Stimulated activated CD4-positive, alpha-beta T cell treated with anti-CD3 and anti-CD28 coated beads, TNF-alpha, amount 100 ng/mL, for 24 hours (primary cell): ENCODE results near the gene PHPT1.

ENCODE experiments used
- DNase-seq, 3 experiments: peaks; one replicate each; pipeline ENCODE4 v3.0.0-alpha.2; 2020; ENCODE audit warnings: low read depth in 3 of 3

Gene PHPT1

DNA sequence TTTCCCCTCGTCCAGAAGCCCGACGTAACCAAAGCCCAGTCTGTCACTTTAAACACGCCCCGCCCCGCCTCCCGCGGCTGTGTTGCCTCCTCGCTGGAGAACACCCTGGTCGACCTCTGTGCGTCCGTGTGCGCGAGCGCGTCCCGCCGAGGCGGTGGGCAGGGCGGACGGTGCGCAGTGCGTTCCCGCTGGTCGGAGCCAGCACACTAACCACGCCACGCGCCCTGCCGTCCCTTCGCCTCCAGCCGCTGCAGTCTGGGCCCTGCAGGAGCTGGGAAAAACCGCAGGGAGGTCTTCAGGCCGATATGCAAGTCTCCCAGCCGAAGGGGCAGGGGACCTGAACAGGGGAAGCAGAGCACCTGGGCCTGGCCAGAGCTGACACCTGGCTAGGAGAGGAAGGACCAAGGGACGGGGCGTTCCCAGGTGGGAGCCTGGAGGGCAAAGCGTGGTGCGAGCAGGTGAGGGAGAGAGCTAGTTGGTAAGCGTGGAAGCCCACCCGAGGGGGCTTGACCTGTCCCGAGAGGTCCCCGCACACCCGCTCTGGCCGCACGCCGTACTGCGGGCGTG is 1.3 kb upstream of the PHPT1 start:
- peak; percentile 42 to 87 (median 49) for DNase-seq

DNA sequence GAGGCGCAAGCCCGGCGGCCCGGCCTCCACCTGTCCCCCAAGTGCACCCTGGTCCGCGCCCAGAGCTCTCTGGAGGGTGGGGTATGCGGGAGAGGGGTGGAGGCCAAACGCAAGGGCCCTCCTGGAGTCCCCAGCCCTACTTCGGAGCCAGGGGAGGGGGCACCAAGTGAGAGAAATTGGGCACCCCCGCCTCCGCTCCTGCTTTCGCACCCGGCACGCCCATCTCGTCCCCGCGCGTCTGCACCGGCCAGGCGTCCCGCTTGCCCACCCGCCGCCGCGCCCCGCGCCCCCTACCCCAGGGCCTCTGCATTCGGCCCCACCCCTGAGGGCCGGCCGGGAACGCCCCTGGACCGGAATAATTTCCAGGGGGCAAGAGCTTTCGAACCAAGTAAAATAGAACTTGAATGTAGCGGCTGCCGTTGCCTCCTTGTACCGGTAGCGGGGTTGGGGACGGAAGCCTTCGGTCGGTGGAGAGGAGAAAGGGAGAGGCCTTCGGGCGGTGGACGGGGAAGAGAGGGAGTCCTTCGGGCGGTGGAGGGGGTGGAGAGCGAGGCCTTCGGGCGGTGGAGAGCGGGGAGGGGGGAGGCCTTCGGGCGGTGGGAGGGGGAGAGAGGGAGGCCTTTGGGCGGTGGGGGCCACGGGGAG is 694 bp upstream of the PHPT1 start:
- DNase-seq, result peak in 1 of 3 experiments; percentile 26

DNA sequence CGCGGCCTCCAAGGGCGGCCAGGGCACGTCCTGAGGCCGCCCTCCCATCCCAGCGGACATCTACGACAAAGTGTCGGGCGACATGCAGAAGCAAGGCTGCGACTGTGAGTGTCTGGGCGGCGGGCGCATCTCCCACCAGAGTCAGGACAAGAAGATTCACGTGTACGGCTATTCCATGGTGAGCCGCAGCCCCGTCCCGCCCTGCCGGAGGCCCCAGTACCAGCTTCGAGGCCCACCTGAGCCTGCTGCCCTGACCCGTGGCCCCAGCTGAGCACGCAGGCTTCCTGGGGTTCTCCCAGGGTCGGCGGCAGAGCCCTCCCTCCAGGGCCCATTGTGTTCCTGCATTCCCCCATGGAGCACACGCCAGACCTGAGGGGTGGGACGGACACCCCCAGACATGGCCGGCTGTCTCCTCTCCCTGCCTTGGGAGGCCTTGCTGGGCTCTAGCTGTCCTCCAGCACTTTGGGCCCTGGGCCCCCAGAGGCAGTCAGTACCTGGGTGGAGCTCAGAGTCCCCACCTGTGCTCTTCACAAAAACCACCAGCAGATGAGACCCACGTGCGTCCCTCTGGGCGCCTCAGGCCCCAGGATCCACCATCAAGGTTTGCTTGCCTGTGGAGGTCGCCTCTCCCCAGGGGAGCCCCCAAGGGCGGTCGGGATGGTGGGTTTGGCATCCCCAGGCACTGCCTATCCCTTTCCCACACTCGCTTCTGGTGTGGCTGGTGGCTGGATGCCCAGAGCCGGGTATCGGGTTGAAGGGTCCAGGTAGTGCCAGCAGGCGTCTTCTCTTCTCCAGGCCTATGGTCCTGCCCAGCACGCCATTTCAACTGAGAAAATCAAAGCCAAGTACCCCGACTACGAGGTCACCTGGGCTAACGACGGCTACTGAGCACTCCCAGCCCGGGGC is 1.0 kb downstream of the PHPT1 start:
- DNase-seq, result no peak

DNA sequence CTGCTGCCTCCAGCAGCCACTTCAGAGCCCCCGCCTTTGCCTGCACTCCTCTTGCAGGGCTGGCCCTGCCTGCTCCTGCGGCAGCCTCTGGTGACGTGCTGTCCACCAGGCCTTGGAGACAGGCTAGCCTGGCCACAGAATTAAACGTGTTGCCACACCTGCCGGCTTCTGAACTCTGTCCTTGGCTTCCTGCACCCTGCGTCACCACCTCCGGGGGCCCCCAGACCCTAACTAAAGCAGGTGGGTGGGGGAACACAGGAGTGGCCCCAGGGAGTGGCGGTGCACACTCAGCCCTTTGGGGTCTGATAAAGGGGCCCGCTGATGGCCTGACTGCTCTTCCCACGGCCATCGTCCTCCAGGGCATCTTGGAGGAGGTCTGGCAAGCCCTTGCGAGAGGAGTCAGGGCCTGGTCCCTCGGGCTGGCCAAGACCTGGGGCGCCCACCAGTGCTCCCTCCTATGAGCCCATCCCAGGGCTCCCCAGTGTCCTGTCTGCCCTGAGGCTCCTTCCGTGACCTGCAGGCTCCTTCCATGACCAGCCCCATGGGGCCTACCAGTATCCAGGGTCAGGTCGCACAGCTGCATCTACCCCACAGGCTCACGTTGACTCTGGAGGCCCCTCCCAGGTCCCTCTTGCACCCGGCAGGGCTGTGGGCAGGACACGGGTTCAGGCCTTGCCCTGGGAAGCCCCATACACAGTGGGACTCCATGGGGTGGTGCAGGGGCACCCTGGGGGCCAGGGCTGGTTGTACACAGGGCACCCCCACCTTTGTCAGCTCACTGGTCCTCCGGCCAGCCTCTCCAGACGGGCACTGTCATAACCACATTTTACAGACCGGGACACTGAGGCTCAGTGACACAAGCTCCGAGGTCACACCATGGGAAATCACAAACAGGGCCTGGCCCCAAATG is 1.9 kb downstream of the PHPT1 start:
- DNase-seq, result no peak

DNA sequence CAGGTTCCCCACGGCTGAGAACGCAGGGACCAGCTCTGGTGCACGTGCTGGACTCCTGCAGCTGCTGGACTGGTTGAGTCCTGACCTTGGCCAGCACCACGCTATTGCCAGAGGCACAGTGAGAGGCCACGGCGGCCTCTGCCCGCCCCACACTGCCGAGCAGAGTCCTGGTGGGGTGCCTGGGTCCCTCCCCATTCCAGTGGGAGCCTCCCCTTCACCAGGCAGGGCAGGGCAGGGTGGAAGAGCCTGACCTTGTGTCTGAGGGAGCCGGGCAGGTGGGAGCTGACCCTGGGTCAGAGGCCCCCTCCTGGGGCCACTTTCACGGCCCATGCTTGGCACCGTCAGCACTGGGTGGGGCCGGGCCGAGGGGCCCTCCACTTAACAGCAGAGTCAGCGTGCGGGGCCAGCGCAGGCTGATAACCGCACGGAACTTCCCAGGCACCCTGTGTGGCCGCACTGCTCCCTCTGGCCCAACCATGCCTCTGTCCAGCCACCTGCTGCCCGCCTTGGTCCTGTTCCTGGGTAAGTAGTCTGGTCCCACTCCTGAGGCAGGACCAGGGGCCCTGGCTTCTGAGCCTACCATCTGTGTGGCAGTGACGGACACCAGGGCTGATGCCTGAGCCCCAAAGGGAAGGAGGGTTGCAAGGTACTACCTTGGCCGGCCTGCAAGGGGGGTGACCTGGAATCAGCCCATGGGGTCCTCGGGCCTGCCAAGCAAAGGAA is 2.9 kb downstream of the PHPT1 start, which contains the start of gene MAMDC4:
Gene MAMDC4 (plus strand): TSS at position 406 of the 723 bp plus-strand sequence. CDS start 71 bp downstream, at position 477.
- DNase-seq, result no peak

DNA sequence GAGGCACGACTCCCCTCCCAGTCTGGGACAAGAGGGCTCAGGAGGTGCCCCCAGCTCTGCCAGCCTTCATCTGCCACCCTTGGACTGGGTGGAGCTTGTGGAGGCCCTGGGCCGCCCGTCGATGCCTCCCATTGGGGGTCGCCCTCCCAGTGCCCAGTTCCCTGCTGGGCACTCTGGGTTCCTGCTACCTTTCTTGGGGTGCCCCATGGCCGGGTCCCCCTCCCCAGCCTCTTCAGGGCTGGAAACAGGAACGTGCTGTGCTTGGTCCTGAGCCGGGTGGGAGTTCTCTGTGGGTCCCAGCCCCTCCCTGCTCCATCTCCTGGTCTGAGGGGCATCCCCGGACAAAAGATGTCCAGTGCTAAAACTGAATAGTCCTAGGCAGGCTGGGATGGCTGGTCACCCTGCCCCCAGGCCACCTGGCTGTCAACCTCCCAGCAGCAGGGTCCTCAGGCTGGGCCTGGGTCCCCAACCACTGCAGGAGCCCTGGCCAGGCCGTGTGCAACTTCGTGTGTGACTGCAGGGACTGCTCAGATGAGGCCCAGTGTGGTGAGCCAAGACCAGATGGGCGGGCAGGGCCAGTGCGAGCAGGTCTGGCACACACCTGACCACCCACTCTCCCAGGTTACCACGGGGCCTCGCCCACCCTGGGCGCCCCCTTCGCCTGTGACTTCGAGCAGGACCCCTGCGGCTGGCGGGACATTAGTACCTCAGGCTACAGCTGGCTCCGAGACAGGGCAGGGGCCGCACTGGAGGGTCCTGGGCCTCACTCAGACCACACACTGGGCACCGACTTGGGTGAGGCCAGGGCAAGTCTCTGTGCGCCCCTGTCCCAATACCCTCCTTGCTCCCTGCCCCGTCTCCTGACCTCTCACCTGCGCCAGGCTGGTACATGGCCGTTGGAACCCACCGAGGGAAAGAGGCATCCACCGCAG is 3.7 kb downstream of the PHPT1 start:
- no peak for DNase-seq

DNA sequence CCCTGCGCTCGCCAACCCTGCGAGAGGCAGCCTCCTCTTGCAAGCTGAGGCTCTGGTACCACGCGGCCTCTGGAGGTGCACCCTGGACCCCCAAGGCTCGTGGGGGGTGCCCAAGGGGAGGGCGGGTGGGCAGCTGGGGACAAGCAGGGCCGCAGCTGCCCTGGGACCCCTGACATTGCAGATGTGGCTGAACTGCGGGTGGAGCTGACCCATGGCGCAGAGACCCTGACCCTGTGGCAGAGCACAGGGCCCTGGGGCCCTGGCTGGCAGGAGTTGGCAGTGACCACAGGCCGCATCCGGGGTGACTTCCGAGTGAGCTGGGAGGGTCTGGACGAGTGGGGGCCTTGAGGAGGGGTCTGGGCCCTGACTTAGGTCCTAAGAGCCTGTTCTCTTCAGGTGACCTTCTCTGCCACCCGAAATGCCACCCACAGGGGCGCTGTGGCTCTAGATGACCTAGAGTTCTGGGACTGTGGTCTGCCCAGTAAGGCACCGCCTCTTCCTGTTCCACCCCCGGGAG is 4.4 kb downstream of the PHPT1 start:
- no peak for DNase-seq

DNA sequence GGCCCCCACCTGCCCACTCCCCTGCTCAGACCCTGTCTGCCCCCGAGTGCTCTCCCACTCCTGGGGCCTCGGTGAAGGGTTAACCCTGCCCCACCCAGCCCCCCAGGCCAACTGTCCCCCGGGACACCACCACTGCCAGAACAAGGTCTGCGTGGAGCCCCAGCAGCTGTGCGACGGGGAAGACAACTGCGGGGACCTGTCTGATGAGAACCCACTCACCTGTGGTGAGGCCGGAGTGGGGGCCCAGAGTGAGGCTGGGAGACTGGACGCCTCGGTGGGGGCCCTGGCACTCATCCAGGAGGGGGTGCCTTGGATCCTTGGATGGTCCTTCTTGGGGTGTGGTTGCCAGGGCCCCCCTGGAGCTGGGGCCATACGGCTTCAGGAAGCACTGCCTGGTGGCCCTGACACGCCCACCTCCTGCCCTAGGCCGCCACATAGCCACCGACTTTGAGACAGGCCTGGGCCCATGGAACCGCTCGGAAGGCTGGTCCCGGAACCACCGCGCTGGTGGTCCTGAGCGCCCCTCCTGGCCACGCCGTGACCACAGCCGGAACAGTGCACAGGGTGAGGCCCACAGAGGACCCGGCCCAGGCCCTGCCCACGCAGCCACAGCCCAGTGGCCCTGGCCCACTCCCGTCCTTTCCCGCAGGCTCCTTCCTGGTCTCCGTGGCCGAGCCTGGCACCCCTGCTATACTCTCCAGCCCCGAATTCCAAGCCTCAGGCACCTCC is 5.1 kb downstream of the PHPT1 start:
- DNase-seq, result no peak

DNA sequence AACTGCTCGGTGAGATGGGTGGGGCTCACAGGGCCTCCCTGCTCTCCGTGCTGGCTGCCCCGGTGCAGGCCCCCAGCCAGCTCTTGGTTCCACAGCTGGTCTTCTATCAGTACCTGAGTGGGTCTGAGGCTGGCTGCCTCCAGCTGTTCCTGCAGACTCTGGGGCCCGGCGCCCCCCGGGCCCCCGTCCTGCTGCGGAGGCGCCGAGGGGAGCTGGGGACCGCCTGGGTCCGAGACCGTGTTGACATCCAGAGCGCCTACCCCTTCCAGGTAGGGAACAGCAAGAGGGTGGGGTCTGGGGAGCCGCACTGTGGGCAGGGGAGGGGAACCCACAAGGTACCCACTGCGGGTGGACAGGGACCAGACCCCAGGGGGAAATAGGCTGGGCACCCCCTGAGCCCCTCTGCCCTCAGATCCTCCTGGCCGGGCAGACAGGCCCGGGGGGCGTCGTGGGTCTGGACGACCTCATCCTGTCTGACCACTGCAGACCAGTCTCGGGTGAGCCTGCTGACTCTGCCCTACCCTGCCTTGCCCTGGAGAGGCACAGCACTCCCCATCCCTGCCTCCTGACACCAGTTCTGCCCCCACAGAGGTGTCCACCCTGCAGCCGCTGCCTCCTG is 5.7 kb downstream of the PHPT1 start:
- no peak for DNase-seq

DNA sequence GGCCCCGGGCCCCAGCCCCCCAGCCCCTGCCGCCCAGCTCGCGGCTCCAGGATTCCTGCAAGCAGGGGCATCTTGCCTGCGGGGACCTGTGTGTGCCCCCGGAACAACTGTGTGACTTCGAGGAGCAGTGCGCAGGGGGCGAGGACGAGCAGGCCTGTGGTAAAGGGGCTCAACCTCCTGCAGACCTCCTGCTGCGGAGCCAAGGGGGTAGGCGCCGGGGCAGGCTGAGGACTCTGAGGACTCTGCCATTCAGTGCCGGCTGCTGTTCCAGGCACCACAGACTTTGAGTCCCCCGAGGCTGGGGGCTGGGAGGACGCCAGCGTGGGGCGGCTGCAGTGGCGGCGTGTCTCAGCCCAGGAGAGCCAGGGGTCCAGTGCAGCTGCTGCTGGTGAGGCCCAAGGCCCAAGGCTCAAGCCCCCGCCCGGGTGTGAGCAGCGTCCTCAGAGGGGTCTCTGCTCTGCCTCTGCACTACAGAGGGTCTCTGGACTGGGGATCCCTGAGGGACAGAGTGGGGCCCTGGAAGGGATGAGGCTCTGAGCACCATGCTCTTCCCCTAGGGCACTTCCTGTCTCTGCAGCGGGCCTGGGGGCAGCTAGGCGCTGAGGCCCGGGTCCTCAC is 6.4 kb downstream of the PHPT1 start:
- DNase-seq, result no peak

DNA sequence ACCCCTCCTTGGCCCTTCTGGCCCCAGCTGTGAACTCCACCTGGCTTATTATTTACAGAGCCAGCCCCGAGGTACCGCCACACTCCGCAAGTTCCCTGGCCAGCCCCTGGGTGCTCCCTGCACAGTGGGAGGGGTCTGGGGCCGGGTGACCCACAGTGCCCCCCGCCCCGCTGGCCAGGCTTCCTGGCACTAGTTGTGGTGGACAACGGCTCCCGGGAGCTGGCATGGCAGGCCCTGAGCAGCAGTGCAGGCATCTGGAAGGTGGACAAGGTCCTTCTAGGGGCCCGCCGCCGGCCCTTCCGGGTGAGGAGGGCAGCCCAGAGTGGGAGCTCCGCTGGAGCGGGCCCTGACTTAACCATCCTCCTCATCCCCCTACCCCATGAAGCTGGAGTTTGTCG is 6.9 kb downstream of the PHPT1 start:
- no peak for DNase-seq

DNA sequence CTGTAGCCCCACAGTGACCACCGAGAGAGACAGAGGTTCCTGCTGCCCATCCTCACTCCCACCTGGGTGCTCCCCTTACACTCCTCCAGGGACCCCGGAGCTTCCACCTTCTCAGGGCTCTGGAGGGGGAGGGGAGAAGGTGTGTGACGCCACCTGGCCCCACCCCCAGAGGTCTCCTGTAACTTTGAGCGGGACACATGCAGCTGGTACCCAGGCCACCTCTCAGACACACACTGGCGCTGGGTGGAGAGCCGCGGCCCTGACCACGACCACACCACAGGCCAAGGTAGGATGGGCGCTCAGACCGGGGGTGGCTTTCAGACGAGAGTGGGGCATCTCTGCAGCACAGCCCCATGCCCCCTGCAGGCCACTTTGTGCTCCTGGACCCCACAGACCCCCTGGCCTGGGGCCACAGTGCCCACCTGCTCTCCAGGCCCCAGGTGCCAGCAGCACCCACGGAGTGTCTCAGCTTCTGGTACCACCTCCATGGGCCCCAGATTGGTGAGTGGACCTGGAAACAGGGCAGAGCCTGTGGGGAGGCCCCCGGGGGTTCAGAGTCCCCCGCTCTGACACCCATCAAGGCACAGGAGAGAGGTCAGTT is 7.4 kb downstream of the PHPT1 start:
- DNase-seq, result no peak

DNA sequence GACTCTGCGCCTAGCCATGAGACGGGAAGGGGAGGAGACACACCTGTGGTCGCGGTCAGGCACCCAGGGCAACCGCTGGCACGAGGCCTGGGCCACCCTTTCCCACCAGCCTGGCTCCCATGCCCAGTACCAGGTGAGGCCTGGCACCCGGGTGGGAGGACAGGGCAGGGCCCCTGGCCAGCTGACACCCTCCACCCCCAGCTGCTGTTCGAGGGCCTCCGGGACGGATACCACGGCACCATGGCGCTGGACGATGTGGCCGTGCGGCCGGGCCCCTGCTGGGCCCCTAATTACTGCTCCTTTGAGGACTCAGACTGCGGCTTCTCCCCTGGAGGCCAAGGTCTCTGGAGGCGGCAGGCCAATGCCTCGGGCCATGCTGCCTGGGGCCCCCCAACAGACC is 8.0 kb downstream of the PHPT1 start:
- no peak for DNase-seq

DNA sequence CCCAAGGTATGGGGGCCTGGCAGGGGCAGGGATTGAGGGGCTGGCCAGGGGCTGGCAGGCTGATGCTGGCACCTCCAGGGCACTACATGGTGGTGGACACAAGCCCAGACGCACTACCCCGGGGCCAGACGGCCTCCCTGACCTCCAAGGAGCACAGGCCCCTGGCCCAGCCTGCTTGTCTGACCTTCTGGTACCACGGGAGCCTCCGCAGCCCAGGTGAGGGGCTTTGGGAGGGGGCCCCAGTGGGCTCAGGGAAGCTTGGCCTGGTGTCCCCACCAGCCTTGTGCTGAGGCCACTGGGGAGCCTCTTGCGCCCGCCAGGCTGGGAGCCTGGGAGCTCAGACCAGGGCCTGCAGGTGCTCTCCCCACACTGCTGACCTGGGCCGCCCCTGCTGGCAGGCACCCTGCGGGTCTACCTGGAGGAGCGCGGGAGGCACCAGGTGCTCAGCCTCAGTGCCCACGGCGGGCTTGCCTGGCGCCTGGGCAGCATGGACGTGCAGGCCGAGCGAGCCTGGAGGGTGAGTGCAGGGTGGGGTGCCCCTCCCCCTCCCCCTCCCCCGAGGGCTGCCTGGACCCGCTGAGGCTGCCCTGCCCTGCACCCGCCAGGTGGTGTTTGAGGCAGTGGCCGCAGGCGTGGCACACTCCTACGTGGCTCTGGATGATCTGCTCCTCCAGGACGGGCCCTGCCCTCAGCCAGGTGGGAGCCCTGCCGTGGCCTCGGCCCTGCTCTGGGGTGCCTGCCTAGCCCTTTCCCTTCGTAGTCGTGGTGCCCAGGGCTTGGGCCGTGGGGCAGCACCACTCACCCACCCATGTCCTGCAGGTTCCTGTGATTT is 8.6 kb downstream of the PHPT1 start:
- no peak for DNase-seq

DNA sequence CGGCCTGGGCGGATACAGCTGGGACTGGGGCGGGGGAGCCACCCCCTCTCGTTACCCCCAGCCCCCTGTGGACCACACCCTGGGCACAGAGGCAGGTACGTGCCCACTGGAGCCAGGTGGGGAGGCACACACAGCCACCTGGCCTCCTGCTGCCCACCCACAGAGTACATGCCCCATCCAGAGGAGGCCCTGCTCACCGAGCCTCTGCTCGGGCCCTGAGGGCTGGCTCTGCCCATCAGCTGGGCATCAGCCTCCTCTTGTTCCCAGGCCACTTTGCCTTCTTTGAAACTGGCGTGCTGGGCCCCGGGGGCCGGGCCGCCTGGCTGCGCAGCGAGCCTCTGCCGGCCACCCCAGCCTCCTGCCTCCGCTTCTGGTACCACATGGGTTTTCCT is 9.2 kb downstream of the PHPT1 start:
- no peak for DNase-seq

DNA sequence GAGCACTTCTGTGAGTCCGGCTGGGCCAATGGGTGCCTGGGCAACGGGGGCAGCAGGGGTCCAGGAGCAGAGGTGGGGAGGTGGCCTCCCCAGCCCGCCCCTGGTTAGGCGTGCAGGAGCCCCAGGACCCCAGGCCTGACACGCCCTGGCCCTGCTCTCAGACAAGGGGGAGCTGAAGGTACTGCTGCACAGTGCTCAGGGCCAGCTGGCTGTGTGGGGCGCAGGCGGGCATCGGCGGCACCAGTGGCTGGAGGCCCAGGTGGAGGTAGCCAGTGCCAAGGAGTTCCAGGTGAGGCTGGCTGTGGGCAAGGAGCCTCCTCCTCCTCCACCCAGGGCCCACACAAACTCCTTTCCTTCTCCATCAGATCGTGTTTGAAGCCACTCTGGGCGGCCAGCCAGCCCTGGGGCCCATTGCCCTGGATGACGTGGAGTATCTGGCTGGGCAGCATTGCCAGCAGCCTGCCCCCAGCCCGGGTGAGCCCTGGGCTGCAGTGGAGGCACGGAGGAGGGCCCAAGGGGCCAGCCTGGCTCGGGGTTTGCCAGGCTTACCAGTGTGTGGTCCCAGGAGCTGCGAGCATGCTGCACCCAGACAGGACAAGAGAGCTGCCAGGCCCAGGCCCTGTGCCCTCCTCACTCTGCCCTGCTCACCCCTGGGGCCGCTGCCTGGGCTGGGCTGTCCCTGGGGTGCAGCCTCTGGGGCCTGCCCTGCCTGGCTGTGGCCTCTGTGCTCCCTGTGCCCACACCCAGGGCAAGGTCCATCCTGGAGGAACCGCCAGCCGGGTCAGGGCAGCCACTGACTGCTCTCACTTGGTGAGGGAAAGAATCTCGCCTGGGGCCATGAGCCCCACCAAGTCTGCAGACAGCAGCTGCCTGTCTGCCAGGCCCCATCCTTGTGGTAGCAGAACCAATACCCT is 9.9 kb downstream of the PHPT1 start:
- DNase-seq, result no peak
